Adipose tissue (tissue), 3 donors: ENCODE data around the gene PIK3CD. TPM values are rescaled to one million over a fixed set of nuclear protein-coding genes. Genes with fewer than 3 reads are reported as not detected.
"Not testable (repeated sequence)": the region's sequence is repeated elsewhere in the genome, so short reads cannot be mapped to it uniquely, and the experiment has no call there.

ENCODE experiments used
- H3K27ac ChIP-seq: one replicate; pipeline ENCODE4 v1.5.1; 2013; ENCODE audit warnings: low read depth, low read length
- WGBS, 3 donors: extraction: QIAGEN DNeasy Blood & Tissue Kit; methylation state at CpG; one replicate each; pipeline ENCODE4 v1.1.7; 2013; 5-methylcytosine and 5-hydroxymethylcytosine counted together
- polyA plus RNA-seq, 3 donors: library from polyadenylated mRNA; stranded (reverse); fragments of 200-250 nt; gene quantifications; one replicate each; pipeline ENCODE4 v1.2.3, GENCODE V29; 2013
- donor health status: healthy with polysubstance abuse.
- donor health status: Bipolar disorder and iron deficiency.
- donor health status: healthy.

The PIK3CD gene
- polyA plus RNA-seq, 3 donors: 2.4 to 7.0 (median 7.0) TPM

- 44 to 49% (median 44%) methylated on average over 16 of the region's 16 CpGs for WGBS, 3 donors
- no peak overlapping the region for H3K27ac ChIP-seq
Observed at GRCh38 chr1:9615316-9616063, 36.0 kb upstream of the PIK3CD start.

- 70 to 75% (median 73%) methylated on average over 18 of the region's 18 CpGs for WGBS, 3 donors
- H3K27ac ChIP-seq: no peak overlapping the region
Observed at GRCh38 chr1:9618909-9619679, 32.4 kb upstream of the PIK3CD start.

GRCh38 chr1:9621032-9621431 lies 30.5 kb upstream of the PIK3CD start:
- no peak overlapping the region for H3K27ac ChIP-seq

- 95 to 96% (median 96%) methylated on average over 2 of the region's 2 CpGs for WGBS, 3 donors
- H3K27ac ChIP-seq: no peak overlapping the region
Observed at GRCh38 chr1:9624081-9624480, 27.4 kb upstream of the PIK3CD start.

GRCh38 chr1:9625030-9625429 lies 26.5 kb upstream of the PIK3CD start:
- 91 to 98% (median 98%) methylated on average over 3 of the region's 3 CpGs for WGBS, 3 donors
- not testable (repeated sequence) for H3K27ac ChIP-seq

- no peak overlapping the region for H3K27ac ChIP-seq
- WGBS, 3 donors: 42 to 56% (median 51%) methylated on average over 9 of the region's 9 CpGs
Observed at GRCh38 chr1:9626201-9626608, 25.3 kb upstream of the PIK3CD start.

- H3K27ac ChIP-seq: no peak overlapping the region
- WGBS, 3 donors: 56 to 63% (median 60%) methylated on average over 21 to 23 of the region's 23 CpGs
Observed at GRCh38 chr1:9628541-9629444, 22.7 kb upstream of the PIK3CD start.

- no peak overlapping the region for H3K27ac ChIP-seq
- WGBS, 3 donors: 25 to 39% (median 33%) methylated on average over 29 of the region's 29 CpGs
Observed at GRCh38 chr1:9629445-9630201, 21.9 kb upstream of the PIK3CD start.

GRCh38 chr1:9630331-9631111 lies 21.0 kb upstream of the PIK3CD start:
- H3K27ac ChIP-seq: no peak overlapping the region
- WGBS, 3 donors: 48 to 69% (median 60%) methylated on average over 8 of the region's 8 CpGs

- H3K27ac ChIP-seq: no peak overlapping the region
- WGBS, 3 donors: 81 to 94% (median 82%) methylated on average over 3 of the region's 3 CpGs
Observed at GRCh38 chr1:9631613-9632012, 19.9 kb upstream of the PIK3CD start.

GRCh38 chr1:9633493-9633892 lies 18.0 kb upstream of the PIK3CD start:
- H3K27ac ChIP-seq: no peak overlapping the region
- 75 to 80% (median 77%) methylated on average over 6 of the region's 6 CpGs for WGBS, 3 donors

- 72 to 73% (median 72%) methylated on average over 2 of the region's 2 CpGs for WGBS, 3 donors
- no peak overlapping the region for H3K27ac ChIP-seq
Observed at GRCh38 chr1:9634582-9634981, 16.9 kb upstream of the PIK3CD start.

- WGBS, 3 donors: 60 to 68% (median 64%) methylated on average over 6 of the region's 6 CpGs
Observed at GRCh38 chr1:9639227-9639626, 12.3 kb upstream of the PIK3CD start.

GRCh38 chr1:9643351-9644256 lies 7.9 kb upstream of the PIK3CD start:
- WGBS, 3 donors: 39 to 63% (median 48%) methylated on average over 8 of the region's 8 CpGs
- no peak overlapping the region for H3K27ac ChIP-seq

More at GRCh38 chr1:9639227-9639626, 12.3 kb upstream of the PIK3CD start:
- no peak overlapping the region for H3K27ac ChIP-seq

GRCh38 chr1:9646037-9646436 lies 5.5 kb upstream of the PIK3CD start:
- 91 to 95% (median 94%) methylated on average over 13 of the region's 13 CpGs for WGBS, 3 donors

GRCh38 chr1:9648171-9648570 lies 3.4 kb upstream of the PIK3CD start:
- H3K27ac ChIP-seq: no peak overlapping the region
- WGBS, 3 donors: 64 to 80% (median 72%) methylated on average over 10 of the region's 10 CpGs

More at GRCh38 chr1:9646037-9646436, 5.5 kb upstream of the PIK3CD start:
- no peak overlapping the region for H3K27ac ChIP-seq
